Lung (tissue), 12 donors: ENCODE data around the gene IPO9. TPM values are rescaled to one million over a fixed set of nuclear protein-coding genes. Genes with fewer than 3 reads are reported as not detected.

Source experiments
- ATAC-seq: fragments of 200-7000 bp; cut with Tn5 transposase; one replicate; pipeline ENCODE4 v1.9.1; 2020; ENCODE audit warnings: moderate number of reproducible peaks; ENCODE audit not compliant: insufficient read depth, low FRiP score
- DNase-seq, 3 donors: peaks; one replicate each; pipeline ENCODE4 v3.0.0-alpha.2; 2013 to 2017
- H3K27ac ChIP-seq, 2 donors: one replicate each; pipeline ENCODE4 v1.5.1; 2013; ENCODE audit warnings: mild to moderate bottlenecking in 2 of 2, moderate library complexity in 2 of 2, control low read depth in 1 of 2, inconsistent platforms in 1 of 2, low read depth in 1 of 2, low read length in 1 of 2
- H3K27me3 ChIP-seq, 3 donors: one replicate each; pipeline ENCODE4 v1.5.1; 2013; ENCODE audit warnings: low read length in 2 of 3; ENCODE audit not compliant: control insufficient read depth in 3 of 3, insufficient read depth in 3 of 3
- H3K36me3 ChIP-seq, 4 donors: one replicate each; pipeline ENCODE4 v1.5.1; 2013; ENCODE audit warnings: low read length in 4 of 4, mild to moderate bottlenecking in 1 of 4, moderate library complexity in 1 of 4; ENCODE audit not compliant: control insufficient read depth in 4 of 4, insufficient read depth in 4 of 4
- H3K4me1 ChIP-seq, 5 donors: one replicate each; pipeline ENCODE4 v1.5.1; 2013; ENCODE audit warnings: low read length in 5 of 5, mild to moderate bottlenecking in 2 of 5, moderate library complexity in 1 of 5; ENCODE audit not compliant: control insufficient read depth in 5 of 5, insufficient read depth in 5 of 5
- H3K4me3 ChIP-seq: one replicate; pipeline ENCODE4 v1.5.1; 2013; ENCODE audit warnings: mild to moderate bottlenecking, control low read depth, moderate library complexity
- H3K9ac ChIP-seq, 2 donors: one replicate each; pipeline ENCODE4 v1.5.1; 2013; ENCODE audit warnings: low read length in 2 of 2, control low read depth in 1 of 2; ENCODE audit not compliant: insufficient read depth in 1 of 2
- H3K9me3 ChIP-seq, 4 donors: one replicate each; pipeline ENCODE4 v1.5.1; 2013; ENCODE audit warnings: low read length in 3 of 4, mild to moderate bottlenecking in 1 of 4, moderate library complexity in 1 of 4; ENCODE audit not compliant: control insufficient read depth in 4 of 4, insufficient read depth in 3 of 4
- WGBS, 2 donors: extraction: QIAGEN DNeasy Blood & Tissue Kit; methylation state at CpG; one replicate each; pipeline ENCODE4 v1.1.7; 2013; 5-methylcytosine and 5-hydroxymethylcytosine counted together
- polyA plus RNA-seq, 2 donors: library from polyadenylated mRNA; stranded (reverse); fragments of 200-250 nt; gene quantifications; one replicate each; pipeline ENCODE4 v1.2.1, GENCODE V29; 2013
- total RNA-seq, 2 donors: library from RNA; depleted of rRNA in 1 of 2; stranded (reverse); fragments of >200 nt in 1 of 2; gene quantifications; one replicate each; pipeline ENCODE4 v1.2.1, GENCODE V29; 2014 to 2021
- TF ChIP-seq, protein P1 (sequence below): IDR thresholded peaks from 2 replicates; pipeline ENCODE4 v1.5.1; 2012; ENCODE audit warnings: mild to moderate bottlenecking; ENCODE audit errors: control extremely low read depth, extremely low read depth
- donor health status: control.
- donor health status: control.
- donor health status: Bipolar disorder and iron deficiency.
- donor health status: healthy.
- donor health status: DM: yes; HTN: yes; CAD: no.

The IPO9 gene
- total and polyA plus RNA-seq, 4 donors, result 16.7 to 52.3 (median 30.8) TPM

DNA sequence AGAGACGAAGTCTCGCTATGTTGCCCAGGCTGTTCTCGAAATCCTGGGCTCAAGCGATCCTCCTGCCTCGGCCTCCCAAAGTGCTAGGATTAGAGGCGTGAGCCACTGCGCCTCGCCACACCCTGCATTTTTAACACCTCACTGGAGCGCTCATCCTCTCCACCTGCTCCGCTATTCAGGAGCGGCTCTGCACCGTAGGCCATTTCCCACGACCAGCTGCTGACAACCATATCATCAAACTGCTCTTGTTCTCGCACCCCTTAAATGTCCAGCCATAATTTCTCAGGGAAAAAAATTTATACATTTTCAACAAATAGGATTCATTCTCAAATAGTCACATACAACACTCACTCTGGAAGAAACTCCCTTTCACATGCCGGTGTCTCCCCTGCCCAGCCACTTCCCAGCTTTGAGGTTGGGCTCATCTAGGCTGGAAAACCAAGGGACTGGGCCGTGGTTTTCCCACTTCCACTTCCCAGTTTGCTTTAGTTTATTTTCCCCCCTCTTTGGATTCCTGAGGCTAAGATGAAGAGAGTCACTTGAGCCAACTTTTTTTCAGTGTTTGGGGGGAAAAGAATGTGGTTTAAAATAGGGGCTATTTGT is 639 bp upstream of the IPO9 start:
- Histone ChIP-seq H3K9ac (no peak overlapping the region), H3K36me3 (peaks cover 0 to 6% (median 2%) of the 10 kb centered on the region in 4 donors), H3K4me1 (peaks cover 0 to 26% (median 7%) of the 10 kb centered on the region in 5 donors), H3K27ac (no peak overlapping the region), H3K9me3 (no peaks in the 10 kb centered on the region), H3K27me3 (no peaks in the 10 kb centered on the region), H3K4me3 (no peak overlapping the region)
- WGBS, 2 donors, result 80% methylated on average over 16 of the region's 16 CpGs
- TF ChIP-seq, protein P1, sequence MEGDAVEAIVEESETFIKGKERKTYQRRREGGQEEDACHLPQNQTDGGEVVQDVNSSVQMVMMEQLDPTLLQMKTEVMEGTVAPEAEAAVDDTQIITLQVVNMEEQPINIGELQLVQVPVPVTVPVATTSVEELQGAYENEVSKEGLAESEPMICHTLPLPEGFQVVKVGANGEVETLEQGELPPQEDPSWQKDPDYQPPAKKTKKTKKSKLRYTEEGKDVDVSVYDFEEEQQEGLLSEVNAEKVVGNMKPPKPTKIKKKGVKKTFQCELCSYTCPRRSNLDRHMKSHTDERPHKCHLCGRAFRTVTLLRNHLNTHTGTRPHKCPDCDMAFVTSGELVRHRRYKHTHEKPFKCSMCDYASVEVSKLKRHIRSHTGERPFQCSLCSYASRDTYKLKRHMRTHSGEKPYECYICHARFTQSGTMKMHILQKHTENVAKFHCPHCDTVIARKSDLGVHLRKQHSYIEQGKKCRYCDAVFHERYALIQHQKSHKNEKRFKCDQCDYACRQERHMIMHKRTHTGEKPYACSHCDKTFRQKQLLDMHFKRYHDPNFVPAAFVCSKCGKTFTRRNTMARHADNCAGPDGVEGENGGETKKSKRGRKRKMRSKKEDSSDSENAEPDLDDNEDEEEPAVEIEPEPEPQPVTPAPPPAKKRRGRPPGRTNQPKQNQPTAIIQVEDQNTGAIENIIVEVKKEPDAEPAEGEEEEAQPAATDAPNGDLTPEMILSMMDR, result no peak
- DNase-seq (no peak), ATAC-seq (no peak)

DNA sequence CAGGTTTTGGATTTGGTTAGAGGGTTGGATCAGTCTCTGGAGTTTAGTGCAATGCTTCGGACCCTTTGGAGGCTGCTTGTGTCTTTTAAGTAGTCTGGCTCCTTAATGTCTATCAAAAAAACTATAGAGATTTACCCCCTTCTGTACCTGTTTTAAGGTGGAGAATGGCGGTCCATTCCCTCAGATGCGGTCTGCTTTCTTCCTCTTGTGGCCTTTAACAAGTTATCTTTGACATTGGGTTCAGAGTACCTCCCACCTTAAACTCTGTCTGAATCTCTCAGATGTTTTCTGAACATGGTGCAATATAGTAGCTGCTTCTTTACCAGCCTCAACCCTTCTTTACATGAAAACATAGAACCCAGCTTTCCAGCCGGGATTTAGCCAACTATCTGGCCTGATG is 2.4 kb downstream of the IPO9 start:
- H3K4me1 ChIP-seq, result peaks cover 0 to 29% (median 7%) of the 10 kb centered on the region in 5 donors
- no peak for ATAC-seq

DNA sequence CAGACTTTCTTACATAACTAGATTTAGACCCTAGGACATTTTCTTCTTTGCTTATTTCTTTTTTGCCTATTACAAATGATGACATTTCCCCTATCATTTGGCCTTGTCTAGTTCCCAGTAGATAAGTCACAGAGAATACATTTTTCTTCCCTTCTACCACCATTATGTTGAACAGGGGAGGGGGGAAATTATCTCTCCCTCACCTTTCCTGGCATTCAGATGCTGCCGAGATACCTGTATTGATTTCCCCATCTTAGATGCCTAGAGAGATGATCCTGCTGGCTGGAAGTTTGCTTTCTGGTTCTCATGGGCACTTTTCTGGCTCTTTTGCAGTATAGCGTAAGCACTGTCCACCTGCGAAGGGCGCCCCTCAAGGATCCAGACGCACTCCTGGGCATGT is 5.7 kb downstream of the IPO9 start:
- peaks cover 0 to 17% (median 3%) of the 10 kb centered on the region in 5 donors for H3K4me1 ChIP-seq

More for the DNA sequence above, 2.4 kb downstream of the IPO9 start:
- H3K27me3 ChIP-seq, result no peaks in the 10 kb centered on the region
- 89 to 96% methylated on average over 4 of the region's 4 CpGs for WGBS, 2 donors
- H3K36me3 ChIP-seq, result peaks cover 0 to 3% (median 2%) of the 10 kb centered on the region in 4 donors
- no peak overlapping the region for H3K27ac ChIP-seq
- no peaks in the 10 kb centered on the region for H3K9me3 ChIP-seq
- H3K9ac ChIP-seq, result no peak overlapping the region
- TF ChIP-seq, protein P1, result no peak
- DNase-seq, result no peak
- no peak overlapping the region for H3K4me3 ChIP-seq

More for the DNA sequence above, 5.7 kb downstream of the IPO9 start:
- ATAC-seq (no peak), DNase-seq (no peak)
- TF ChIP-seq, protein P1, result no peak
- no peak overlapping the region for H3K27ac ChIP-seq
- H3K9ac ChIP-seq, result no peak overlapping the region
- H3K9me3 ChIP-seq, result no peaks in the 10 kb centered on the region
- H3K36me3 ChIP-seq, result peaks cover 0 to 4% (median 3%) of the 10 kb centered on the region in 4 donors
- 96 to 97% methylated on average over 5 of the region's 5 CpGs for WGBS, 2 donors
- H3K27me3 ChIP-seq, result no peaks in the 10 kb centered on the region
- no peak overlapping the region for H3K4me3 ChIP-seq
